Activated CD4-positive, alpha-beta T cell treated with anti-CD3 and anti-CD28 coated beads for 24 hours (primary cell): ENCODE data around the gene RRP1B.
"Not testable (repeated sequence)": the region's sequence is repeated elsewhere in the genome, so short reads cannot be mapped to it uniquely, and the experiment has no call there.

Experiments
- DNase-seq, 2 donors: peaks; one replicate each; pipeline ENCODE4 v3.0.0-alpha.2; 2020; ENCODE audit warnings: low read depth in 2 of 2

RRP1B gene

GRCh38 chr21:43667191-43667904 lies 8.0 kb downstream of the RRP1B start:
- no peak for DNase-seq

- no peak for DNase-seq
These were observed 10.7 kb downstream of the RRP1B start for GRCh38 chr21:43669828-43670605.

- DNase-seq, result no peak
These were observed 16.5 kb downstream of the RRP1B start for GRCh38 chr21:43675871-43676270.

DNA sequence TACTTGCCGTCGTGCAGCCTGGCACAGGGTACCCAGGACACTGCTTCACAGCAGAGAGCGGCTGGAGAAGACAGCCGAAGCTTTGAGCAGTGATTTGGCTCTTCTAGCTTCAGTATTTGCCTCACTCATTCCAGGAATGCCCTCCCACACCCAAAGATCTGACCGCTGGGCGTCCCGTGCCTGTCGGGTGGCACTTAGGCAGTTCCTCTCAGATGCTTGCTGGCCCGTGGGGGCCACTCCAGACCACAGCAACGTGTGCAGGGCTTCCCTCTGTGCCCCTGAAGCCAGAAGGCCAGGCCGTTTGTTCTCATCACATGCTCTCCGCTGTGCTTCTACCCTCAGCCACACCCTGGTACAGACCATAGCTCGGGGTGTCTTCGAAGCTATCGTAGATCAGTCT lies 17.0 kb downstream of the RRP1B start:
- DNase-seq, result no peak

DNA sequence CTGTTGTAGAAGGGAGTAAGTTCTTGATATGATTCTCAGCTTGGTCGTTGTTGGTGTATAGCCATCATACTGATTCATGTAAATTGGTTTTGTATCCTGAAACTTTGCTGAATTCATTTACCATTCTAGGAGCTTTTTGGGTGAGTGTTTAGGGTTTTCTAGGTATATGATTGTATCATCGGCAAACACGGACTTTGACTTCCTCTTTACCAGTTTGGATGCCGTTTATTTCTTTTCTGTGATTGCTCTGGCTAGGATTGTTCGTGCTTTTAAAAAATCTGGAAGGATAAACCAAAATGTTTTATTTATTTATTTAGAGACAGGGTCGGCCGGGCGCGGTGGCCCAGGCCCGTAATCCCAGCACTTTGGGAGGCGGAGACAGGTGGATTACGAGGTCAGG lies 20.6 kb downstream of the RRP1B start:
- DNase-seq, result no peak

DNA sequence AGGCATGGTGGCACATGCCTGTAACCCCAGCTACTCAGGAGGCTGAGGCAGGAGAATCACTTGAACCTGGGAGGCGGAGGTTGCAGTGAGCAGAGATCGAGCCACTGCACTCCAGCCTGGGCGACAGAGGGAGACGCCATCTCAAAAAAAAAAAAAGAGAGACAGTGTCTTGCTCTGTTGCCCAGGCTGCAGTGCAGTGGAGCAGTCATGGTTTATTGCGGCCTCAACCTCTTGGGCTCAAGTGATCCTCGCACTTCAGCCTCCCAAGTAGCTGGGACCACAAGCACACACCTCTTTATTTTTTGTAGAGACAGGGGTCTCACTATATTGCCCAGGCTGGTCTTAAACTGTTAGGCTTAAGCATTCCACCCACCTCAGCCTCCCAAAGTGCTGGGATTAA lies 21.1 kb downstream of the RRP1B start:
- not testable (repeated sequence) for DNase-seq

- no peak for DNase-seq
These were observed 22.3 kb downstream of the RRP1B start for GRCh38 chr21:43681650-43682049.

GRCh38 chr21:43684424-43684823 lies 25.1 kb downstream of the RRP1B start:
- no peak for DNase-seq

DNA sequence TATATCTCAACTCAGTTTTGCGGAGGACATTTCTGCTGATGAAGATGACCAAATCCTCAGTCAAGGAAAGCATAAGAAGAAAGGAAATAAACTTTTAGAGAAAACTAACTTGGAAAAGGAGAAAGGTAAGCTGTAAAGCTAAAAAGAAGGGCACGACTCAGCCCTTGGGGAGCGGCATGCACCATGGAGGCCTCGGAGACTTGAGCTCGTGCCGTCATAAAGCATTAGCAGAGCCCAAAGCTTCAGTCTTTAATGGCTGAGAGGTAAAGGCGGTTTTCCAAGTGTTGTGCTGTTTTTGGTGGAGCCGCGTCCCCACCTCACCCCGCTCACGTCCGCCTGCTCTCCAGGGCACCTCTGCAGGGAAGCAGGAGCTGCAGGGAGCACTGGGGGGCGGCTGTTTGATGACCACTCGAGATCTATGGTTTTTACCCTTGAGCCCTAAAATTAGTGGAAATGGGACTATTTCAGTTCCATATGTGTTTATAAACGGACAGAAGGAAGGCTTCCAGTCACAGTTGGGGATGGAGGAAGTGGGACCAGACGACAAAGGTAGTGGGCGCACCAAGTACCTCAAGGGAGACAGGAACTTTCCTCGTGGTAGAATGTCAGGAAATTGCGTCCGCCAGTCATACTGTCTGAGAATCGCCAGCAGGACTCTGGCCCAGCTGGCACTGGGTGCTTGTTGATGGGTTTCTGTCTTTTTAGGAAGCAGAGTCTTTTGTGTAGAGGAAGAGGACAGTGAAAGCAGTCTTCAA lies 27.6 kb downstream of the RRP1B start:
- no peak for DNase-seq

GRCh38 chr21:43687566-43688399 lies 28.4 kb downstream of the RRP1B start:
- DNase-seq, result no peak

DNA sequence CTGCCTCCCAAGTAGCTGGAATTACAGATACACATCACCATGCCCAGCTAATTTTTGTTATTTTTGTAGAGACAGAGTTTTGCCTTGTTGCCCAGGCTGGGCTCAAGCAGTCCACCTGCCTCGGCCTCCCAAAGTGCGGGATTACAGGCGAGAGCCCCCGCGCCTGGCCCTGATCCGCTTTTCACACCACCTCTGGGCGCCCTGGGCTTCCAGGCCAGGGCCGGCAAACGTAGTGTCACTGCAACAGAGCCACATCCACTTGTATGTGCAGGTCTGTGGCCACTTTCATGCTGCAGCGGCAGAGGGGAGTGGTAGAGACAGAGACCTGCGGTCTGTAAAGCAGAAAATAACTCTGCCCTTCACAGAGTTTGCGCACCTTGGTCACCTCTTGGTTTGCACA lies 29.5 kb downstream of the RRP1B start:
- DNase-seq, result no peak

DNA sequence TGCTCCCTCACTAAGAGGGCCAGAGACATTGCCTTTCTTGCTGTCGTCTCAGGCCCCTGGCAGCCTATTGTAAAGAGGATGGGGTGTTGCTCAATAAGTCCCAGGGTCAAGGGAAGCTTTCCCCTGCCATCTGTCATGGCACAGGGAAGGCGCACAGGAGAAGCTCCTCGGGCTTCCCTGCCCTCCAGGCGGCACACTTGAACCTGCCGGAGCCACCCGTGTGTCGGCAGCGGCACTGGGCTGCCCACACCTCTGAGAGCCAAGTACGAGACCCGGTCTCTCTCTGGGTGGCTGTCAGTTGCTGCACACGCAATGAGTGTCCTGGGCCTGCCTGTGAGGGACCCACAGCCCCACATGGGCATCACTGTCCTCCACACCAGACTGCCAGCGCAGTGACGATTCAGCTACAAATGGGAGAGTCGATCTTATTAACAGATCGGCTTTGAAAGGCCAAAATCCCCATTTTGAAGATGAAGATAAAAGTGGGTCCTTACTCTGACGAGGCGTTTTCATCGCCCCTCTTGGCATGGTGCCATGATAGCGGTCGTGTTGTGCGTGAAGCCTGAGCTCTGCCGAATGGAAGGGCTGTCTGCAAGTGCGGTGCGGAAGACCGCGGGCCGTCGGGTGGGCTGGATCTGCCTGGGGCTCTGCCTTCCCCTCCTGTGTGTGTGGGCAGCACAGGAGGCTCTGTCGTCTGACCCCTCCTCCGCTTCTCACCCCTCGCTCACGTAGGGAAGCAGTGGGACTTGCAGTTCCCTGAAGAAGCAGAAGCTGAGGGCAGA lies 30.4 kb downstream of the RRP1B start:
- no peak for DNase-seq

DNA sequence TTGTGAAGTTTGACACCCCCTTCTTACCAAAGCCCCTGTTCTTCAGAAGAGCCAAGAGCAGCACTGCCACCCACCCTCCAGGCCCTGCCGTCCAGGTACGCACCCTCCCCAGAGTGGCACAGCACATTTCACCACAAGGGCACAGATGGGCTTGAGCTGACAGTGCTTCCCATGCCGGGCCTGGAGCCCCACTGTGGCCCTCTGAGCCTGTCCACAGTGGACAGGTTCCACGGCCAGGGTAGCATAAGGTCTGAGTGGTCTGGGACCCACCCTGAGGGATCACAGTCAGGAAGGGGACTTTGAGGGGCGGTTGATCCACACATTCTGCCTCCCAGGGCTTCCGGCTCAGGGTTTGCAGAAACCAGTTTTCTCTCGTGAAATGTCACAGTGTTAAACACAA lies 31.0 kb downstream of the RRP1B start:
- no peak for DNase-seq

DNA sequence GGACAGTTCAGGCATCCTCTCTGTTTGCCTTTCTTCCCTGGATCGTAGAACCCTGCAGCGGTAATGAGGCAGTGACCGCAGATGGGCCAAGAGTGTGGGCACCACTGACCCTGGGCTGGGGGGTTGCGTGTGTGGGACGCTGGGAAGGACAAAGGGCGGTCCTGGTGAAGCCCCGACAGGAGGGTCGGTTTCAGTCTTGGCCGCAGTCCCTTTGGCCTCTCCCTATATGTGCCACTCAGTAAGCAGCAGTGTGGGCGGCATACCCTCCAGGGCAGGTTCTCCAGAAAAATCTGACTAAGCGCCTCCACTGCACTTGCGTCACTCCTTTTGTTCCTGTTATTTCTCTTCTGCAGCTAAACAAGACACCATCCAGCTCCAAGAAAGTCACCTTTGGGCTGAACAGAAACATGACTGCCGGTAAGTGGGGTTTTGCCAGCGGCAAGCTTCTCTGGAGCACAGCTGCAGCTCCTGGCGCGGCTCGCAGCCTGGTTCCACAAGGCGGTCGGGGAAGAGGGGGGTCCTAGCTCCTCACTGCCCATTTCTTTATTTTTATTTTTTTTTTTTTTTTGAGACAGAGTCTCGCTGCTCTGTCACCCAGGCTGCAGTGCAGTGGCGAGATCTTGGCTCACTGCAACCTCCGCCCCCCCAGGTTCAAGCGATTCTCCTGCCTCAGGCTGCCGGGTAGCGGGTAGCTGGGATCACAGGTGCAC lies 31.9 kb downstream of the RRP1B start:
- DNase-seq, result no peak

DNA sequence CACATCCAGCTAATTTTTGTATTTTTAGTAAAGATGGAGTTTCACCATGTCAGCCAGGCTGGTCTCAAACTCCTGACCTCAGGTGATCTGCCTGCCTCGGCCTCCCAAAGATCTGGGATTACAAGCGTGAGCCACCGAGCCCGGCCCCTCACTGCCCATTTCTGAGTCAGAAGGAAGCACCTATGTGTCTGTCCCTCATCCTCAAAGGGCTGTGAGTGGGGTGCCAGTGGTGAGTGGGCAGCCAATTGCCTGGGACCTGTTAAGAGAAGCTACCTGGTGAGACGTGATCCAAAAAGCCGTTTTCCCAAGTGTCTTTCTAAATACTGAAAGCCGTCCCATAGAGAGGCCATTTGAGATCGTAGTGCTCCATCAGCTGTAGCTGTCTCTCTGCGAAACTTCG lies 32.4 kb downstream of the RRP1B start:
- no peak for DNase-seq

- no peak for DNase-seq
These were observed 33.6 kb downstream of the RRP1B start for GRCh38 chr21:43692949-43693348.

GRCh38 chr21:43693981-43694380 lies 34.6 kb downstream of the RRP1B start:
- DNase-seq, result no peak

GRCh38 chr21:43694437-43695079 lies 35.2 kb downstream of the RRP1B start:
- no peak for DNase-seq

GRCh38 chr21:43696214-43696613 lies 36.9 kb downstream of the RRP1B start:
- DNase-seq, result no peak
